ENCODE data around the gene FNDC3B. TPM values are rescaled to one million over a fixed set of nuclear protein-coding genes. Genes with fewer than 3 reads are reported as not detected.

FNDC3B gene
- total RNA-seq, 1 donor from 2014 or later, result 29.5 TPM

DNA sequence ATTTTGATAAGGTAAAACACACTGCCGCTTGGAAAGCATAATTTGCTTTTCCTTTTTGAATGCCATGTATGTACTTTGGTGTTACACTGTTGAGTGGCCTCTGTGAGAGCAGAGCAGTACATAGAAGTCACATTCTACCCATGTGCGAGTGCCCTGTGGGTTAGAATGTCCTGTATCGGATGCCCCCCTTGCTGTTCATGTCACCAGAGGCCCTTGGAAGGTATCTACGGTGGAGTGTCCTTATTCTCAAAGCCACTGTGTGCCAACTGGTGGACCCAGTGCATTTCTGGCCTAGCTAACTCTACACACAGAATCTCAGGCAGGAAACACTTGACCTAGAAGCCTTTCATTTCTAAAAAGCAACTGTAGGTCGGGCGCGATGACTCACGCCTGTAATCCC is 271.8 kb downstream of the FNDC3B start:
- no peak overlapping the region for H2AFZ ChIP-seq (replicated peaks)
- no peak overlapping the region for H3K4me2 ChIP-seq
- Mint-ChIP-seq H3K4me3 (no peak overlapping the region), H3K4me1 (peaks cover 2% of the 10 kb centered on the region), H3K27me3 (ENCODE audit: insufficient read depth, low read depth) (no peaks in the 10 kb centered on the region), H3K9me3 (no peaks in the 10 kb centered on the region), H3K36me3 (peaks cover 43% of the 10 kb centered on the region), H3K27ac (no peak overlapping the region)
- H3F3A ChIP-seq (ENCODE audit: low read depth), result peaks cover 11% of the 10 kb centered on the region
- H3K9me3 ChIP-seq (ENCODE audit: low read depth), result no peaks in the 10 kb centered on the region
- H3K4me1 ChIP-seq, result peaks cover 16% of the 10 kb centered on the region
- H3K4me3 ChIP-seq, result no peak overlapping the region
- TF ChIP-seq EZH2 (IDR thresholded peaks at IDR 0.05), result no peak
- H3K27ac ChIP-seq, result no peak overlapping the region
- no peaks in the 10 kb centered on the region for H3K27me3 ChIP-seq
- H3K9ac ChIP-seq, result no peak overlapping the region
- DNase-seq (ENCODE audit: low spot score), result no peak
- no peaks in the 10 kb centered on the region for H3K79me2 ChIP-seq (ENCODE audit: low read depth)
- H4K20me1 ChIP-seq (ENCODE audit: low read depth), result peaks cover 5% of the 10 kb centered on the region
- H3K36me3 ChIP-seq, result peaks cover 4% of the 10 kb centered on the region

DNA sequence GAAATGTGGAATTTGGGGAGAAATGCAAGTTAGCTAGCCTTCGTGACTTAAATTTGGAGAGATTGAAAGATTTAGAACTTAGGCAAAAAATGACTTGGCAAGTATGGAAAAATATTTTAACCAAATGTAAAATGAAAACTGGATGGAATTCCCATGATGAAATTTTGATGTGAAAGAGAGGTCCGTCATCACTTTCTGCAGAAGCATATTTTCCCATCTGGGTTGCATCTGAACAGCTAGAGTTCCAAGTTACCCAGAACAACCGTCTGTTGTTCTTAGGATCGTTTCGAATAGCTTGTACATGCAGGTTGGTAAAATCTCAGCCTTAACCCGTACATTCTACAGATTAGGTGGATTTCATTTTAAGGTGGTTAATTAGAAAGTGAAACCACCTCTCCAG is 272.6 kb downstream of the FNDC3B start:
- Histone ChIP-seq H3K4me3 (no peak overlapping the region), H4K20me1 (ENCODE audit: low read depth) (peaks cover 5% of the 10 kb centered on the region), H3F3A (ENCODE audit: low read depth) (peaks cover 11% of the 10 kb centered on the region), H3K79me2 (ENCODE audit: low read depth) (no peaks in the 10 kb centered on the region), H3K36me3 (peaks cover 4% of the 10 kb centered on the region), H3K27ac (no peak overlapping the region), H3K9ac (no peak overlapping the region), H3K9me3 (ENCODE audit: low read depth) (no peaks in the 10 kb centered on the region), H3K4me2 (no peak overlapping the region), H2AFZ (replicated peaks) (no peak overlapping the region), H3K4me1 (peaks cover 16% of the 10 kb centered on the region), H3K27me3 (no peaks in the 10 kb centered on the region)
- DNase-seq (ENCODE audit: low spot score), result no peak
- H3K4me3 Mint-ChIP-seq, result no peak overlapping the region
- peaks cover 5% of the 10 kb centered on the region for H3K4me1 Mint-ChIP-seq
- no peaks in the 10 kb centered on the region for H3K9me3 Mint-ChIP-seq
- TF ChIP-seq EZH2 (IDR thresholded peaks at IDR 0.05) (no peak), EZH2phosphoT487 (IDR thresholded peaks at IDR 0.05) (no peak)
- TF ChIP-seq, protein P1, sequence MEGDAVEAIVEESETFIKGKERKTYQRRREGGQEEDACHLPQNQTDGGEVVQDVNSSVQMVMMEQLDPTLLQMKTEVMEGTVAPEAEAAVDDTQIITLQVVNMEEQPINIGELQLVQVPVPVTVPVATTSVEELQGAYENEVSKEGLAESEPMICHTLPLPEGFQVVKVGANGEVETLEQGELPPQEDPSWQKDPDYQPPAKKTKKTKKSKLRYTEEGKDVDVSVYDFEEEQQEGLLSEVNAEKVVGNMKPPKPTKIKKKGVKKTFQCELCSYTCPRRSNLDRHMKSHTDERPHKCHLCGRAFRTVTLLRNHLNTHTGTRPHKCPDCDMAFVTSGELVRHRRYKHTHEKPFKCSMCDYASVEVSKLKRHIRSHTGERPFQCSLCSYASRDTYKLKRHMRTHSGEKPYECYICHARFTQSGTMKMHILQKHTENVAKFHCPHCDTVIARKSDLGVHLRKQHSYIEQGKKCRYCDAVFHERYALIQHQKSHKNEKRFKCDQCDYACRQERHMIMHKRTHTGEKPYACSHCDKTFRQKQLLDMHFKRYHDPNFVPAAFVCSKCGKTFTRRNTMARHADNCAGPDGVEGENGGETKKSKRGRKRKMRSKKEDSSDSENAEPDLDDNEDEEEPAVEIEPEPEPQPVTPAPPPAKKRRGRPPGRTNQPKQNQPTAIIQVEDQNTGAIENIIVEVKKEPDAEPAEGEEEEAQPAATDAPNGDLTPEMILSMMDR (IDR thresholded peaks at IDR 0.05), result no peak
- no peaks in the 10 kb centered on the region for H3K27me3 Mint-ChIP-seq (ENCODE audit: insufficient read depth, low read depth)
- peaks cover 45% of the 10 kb centered on the region for H3K36me3 Mint-ChIP-seq
- no peak overlapping the region for H3K27ac Mint-ChIP-seq

DNA sequence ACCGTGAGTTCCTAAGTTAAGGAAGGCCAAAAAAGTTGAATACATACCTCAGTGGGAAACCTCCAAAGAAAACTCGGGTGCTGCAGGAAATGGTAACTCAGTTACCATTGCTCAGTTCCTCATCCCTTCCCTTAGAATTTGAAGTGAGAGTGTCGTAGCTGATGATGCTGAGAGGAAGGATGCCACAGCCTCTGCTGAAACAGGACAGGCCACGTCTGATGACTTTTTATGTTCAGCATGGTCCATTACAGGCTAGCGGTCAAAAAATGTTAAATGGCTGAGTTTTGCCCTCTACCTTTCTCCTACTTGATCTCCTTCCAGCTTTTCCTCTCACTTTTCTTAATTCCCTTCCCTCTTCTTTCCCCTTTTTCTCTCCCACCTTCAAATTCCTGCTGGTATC is 273.3 kb downstream of the FNDC3B start:
- H4K20me1 ChIP-seq (ENCODE audit: low read depth), result peaks cover 5% of the 10 kb centered on the region
- H3K9me3 Mint-ChIP-seq, result no peaks in the 10 kb centered on the region

DNA sequence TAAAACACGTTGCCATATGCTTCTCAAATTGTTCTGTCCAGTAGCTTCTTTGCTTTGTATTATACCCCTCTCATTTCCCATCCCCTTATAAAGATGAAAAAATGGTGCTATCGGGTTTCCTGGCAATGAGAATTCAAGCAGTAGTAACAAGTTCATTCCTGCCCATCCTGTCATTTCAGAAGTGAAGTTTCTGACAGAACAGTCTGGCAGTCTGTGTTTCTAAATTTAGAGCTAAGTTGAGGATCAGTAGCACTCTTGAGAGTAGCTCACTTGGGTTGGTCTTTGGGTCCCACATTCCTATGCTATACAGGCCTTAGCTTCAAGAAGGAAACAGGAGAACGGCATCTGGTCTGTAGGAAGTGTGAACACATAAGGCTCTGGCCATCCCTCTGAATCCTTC is 274.3 kb downstream of the FNDC3B start:
- Mint-ChIP-seq H3K27me3 (ENCODE audit: insufficient read depth, low read depth) (no peaks in the 10 kb centered on the region), H3K27ac (no peak overlapping the region), H3K36me3 (peaks cover 40% of the 10 kb centered on the region), H3K4me3 (no peak overlapping the region), H3K9me3 (no peaks in the 10 kb centered on the region), H3K4me1 (peaks cover 19% of the 10 kb centered on the region)
- H4K20me1 ChIP-seq (ENCODE audit: low read depth), result peaks cover 5% of the 10 kb centered on the region
- peaks cover 19% of the 10 kb centered on the region for H3K4me1 ChIP-seq
- no peak overlapping the region for H3K9ac ChIP-seq
- H2AFZ ChIP-seq (replicated peaks), result no peak overlapping the region
- no peaks in the 10 kb centered on the region for H3K27me3 ChIP-seq
- no peak overlapping the region for H3K4me2 ChIP-seq
- H3K79me2 ChIP-seq (ENCODE audit: low read depth), result no peaks in the 10 kb centered on the region
- no peaks in the 10 kb centered on the region for H3K9me3 ChIP-seq (ENCODE audit: low read depth)
- H3K36me3 ChIP-seq, result peaks cover 4% of the 10 kb centered on the region
- H3K4me3 ChIP-seq, result no peak overlapping the region
- DNase-seq (ENCODE audit: low spot score), result no peak
- H3K27ac ChIP-seq, result no peak overlapping the region
- no peak for TF ChIP-seq EZH2phosphoT487 (IDR thresholded peaks at IDR 0.05)
- TF ChIP-seq, protein P1 (IDR thresholded peaks at IDR 0.05), result no peak
- TF ChIP-seq EZH2 (IDR thresholded peaks at IDR 0.05), result no peak
- H3F3A ChIP-seq (ENCODE audit: low read depth), result peaks cover 11% of the 10 kb centered on the region

More for the DNA sequence above, 273.3 kb downstream of the FNDC3B start:
- Mint-ChIP-seq H3K4me3 (no peak overlapping the region), H3K4me1 (peaks cover 10% of the 10 kb centered on the region), H3K27me3 (ENCODE audit: insufficient read depth, low read depth) (no peaks in the 10 kb centered on the region), H3K27ac (no peak overlapping the region), H3K36me3 (peaks cover 42% of the 10 kb centered on the region)
- Histone ChIP-seq H3K9me3 (ENCODE audit: low read depth) (no peaks in the 10 kb centered on the region), H3K4me2 (no peak overlapping the region), H3K27ac (no peak overlapping the region), H3K4me3 (no peak overlapping the region), H3K4me1 (peaks cover 16% of the 10 kb centered on the region), H3K36me3 (peaks cover 4% of the 10 kb centered on the region), H3K79me2 (ENCODE audit: low read depth) (no peaks in the 10 kb centered on the region), H3K9ac (no peak overlapping the region), H2AFZ (replicated peaks) (no peak overlapping the region), H3F3A (ENCODE audit: low read depth) (peaks cover 11% of the 10 kb centered on the region), H3K27me3 (no peaks in the 10 kb centered on the region)
- no peak for DNase-seq (ENCODE audit: low spot score)
- TF ChIP-seq EZH2phosphoT487 (IDR thresholded peaks at IDR 0.05) (no peak), EZH2 (IDR thresholded peaks at IDR 0.05) (no peak)
- TF ChIP-seq, protein P1 (IDR thresholded peaks at IDR 0.05), result no peak

Data from neural progenitor cell (in vitro differentiated cells).